ENCODE results near the gene LACTB.
A peak's percentile ranks its signal among the peaks of the same experiment; 100 is the strongest.

Gene LACTB

GRCh38 chr15:63145426-63145825, 23.8 kb downstream of the LACTB start:
- no peak for TF ChIP-seq FOXK2 (IDR thresholded peaks at IDR 0.05)
- TF ChIP-seq CTBP1 (IDR thresholded peaks at IDR 0.05; ENCODE audit: borderline replicate concordance): no peak
- TF ChIP-seq LEF1 (IDR thresholded peaks at IDR 0.05; ENCODE audit: borderline replicate concordance): no peak
- no peak for TF ChIP-seq PKNOX1 (IDR thresholded peaks at IDR 0.05)
- TF ChIP-seq SUZ12 (IDR thresholded peaks at IDR 0.05): no peak
- no peak for TF ChIP-seq FOXA1 (IDR thresholded peaks at IDR 0.05)
- TF ChIP-seq BHLHE40 (IDR thresholded peaks at IDR 0.05; ENCODE audit: borderline replicate concordance): no peak
- no peak for TF ChIP-seq FOXM1 (IDR thresholded peaks at IDR 0.05; ENCODE audit: borderline replicate concordance)
- TF ChIP-seq TARDBP (IDR thresholded peaks at IDR 0.05): no peak
- no peak for TF ChIP-seq ELF4 (IDR thresholded peaks at IDR 0.05)
- ChIA-PET POLR2A (no interaction called here), CTCF (no interaction called here)
- DNase-seq (ENCODE audit: extremely low spot score): no peak

- ChIA-PET POLR2A (interaction anchor here (1.0 kb wide), 1 partner anchor 10 kb away, joined by 5 read pairs; the partner anchor contains the start of gene RPS27L), CTCF (no interaction called here)
- TF ChIP-seq PKNOX1 (IDR thresholded peaks at IDR 0.05) (no peak), FOXA1 (IDR thresholded peaks at IDR 0.05) (no peak), TARDBP (IDR thresholded peaks at IDR 0.05) (no peak), LEF1 (IDR thresholded peaks at IDR 0.05; ENCODE audit: borderline replicate concordance) (no peak), FOXK2 (IDR thresholded peaks at IDR 0.05) (no peak), BHLHE40 (IDR thresholded peaks at IDR 0.05; ENCODE audit: borderline replicate concordance) (no peak)
- no peak for DNase-seq (ENCODE audit: extremely low spot score)
Measured at GRCh38 chr15:63146684-63147083, 25.0 kb downstream of the LACTB start.

GRCh38 chr15:63151665-63152064, 30.0 kb downstream of the LACTB start:
- no peak for DNase-seq (ENCODE audit: extremely low spot score)
- POLR2A ChIA-PET: no interaction called here
- TF ChIP-seq FOXA1 (IDR thresholded peaks at IDR 0.05): no peak
- no peak for TF ChIP-seq ARNT (IDR thresholded peaks at IDR 0.05)
- no peak for TF ChIP-seq FOXK2 (IDR thresholded peaks at IDR 0.05)
- no peak for TF ChIP-seq FOXM1 (IDR thresholded peaks at IDR 0.05; ENCODE audit: borderline replicate concordance)
- no peak for TF ChIP-seq CTBP1 (IDR thresholded peaks at IDR 0.05; ENCODE audit: borderline replicate concordance)
- no peak for TF ChIP-seq TARDBP (IDR thresholded peaks at IDR 0.05)
- no peak for TF ChIP-seq NFRKB (IDR thresholded peaks at IDR 0.05)
- TF ChIP-seq HDGF (IDR thresholded peaks at IDR 0.05; ENCODE audit: borderline replicate concordance): no peak
- TF ChIP-seq SP1 (IDR thresholded peaks at IDR 0.05): no peak
- TF ChIP-seq SUZ12 (IDR thresholded peaks at IDR 0.05): no peak
- no peak for TF ChIP-seq L3MBTL2 (conservative IDR thresholded peaks at IDR 0.05)
- TF ChIP-seq ELF4 (IDR thresholded peaks at IDR 0.05): no peak
- CTCF ChIA-PET: no interaction called here

GRCh38 chr15:63155486-63155885, 33.8 kb downstream of the LACTB start:
- TF ChIP-seq TARDBP (IDR thresholded peaks at IDR 0.05): no peak
- TF ChIP-seq BHLHE40 (IDR thresholded peaks at IDR 0.05; ENCODE audit: borderline replicate concordance): no peak
- TF ChIP-seq ELF4 (IDR thresholded peaks at IDR 0.05): no peak
- no peak for TF ChIP-seq SP1 (IDR thresholded peaks at IDR 0.05)
- no peak for TF ChIP-seq FOXA1 (IDR thresholded peaks at IDR 0.05)
- TF ChIP-seq CTBP1 (IDR thresholded peaks at IDR 0.05; ENCODE audit: borderline replicate concordance): no peak
- TF ChIP-seq ZNF384 (IDR thresholded peaks at IDR 0.05): no peak
- TF ChIP-seq FOXK2 (IDR thresholded peaks at IDR 0.05): no peak
- no peak for TF ChIP-seq NFRKB (IDR thresholded peaks at IDR 0.05)
- TF ChIP-seq L3MBTL2 (conservative IDR thresholded peaks at IDR 0.05): no peak
- TF ChIP-seq HDGF (IDR thresholded peaks at IDR 0.05; ENCODE audit: borderline replicate concordance): no peak
- no peak for TF ChIP-seq FOXM1 (IDR thresholded peaks at IDR 0.05; ENCODE audit: borderline replicate concordance)
- no peak for TF ChIP-seq ARNT (IDR thresholded peaks at IDR 0.05)
- no peak for TF ChIP-seq SUZ12 (IDR thresholded peaks at IDR 0.05)
- no peak for TF ChIP-seq LEF1 (IDR thresholded peaks at IDR 0.05; ENCODE audit: borderline replicate concordance)
- no peak for TF ChIP-seq PKNOX1 (IDR thresholded peaks at IDR 0.05)
- ChIA-PET POLR2A (no interaction called here), CTCF (no interaction called here)
- no peak for DNase-seq (ENCODE audit: extremely low spot score)

GRCh38 chr15:63156086-63156710, 34.5 kb downstream of the LACTB start:
- DNase-seq (ENCODE audit: extremely low spot score): no peak
- CTCF ChIA-PET: no interaction called here
- TF ChIP-seq NFRKB (IDR thresholded peaks at IDR 0.05): no peak
- no peak for TF ChIP-seq BHLHE40 (IDR thresholded peaks at IDR 0.05; ENCODE audit: borderline replicate concordance)
- no peak for TF ChIP-seq ZNF384 (IDR thresholded peaks at IDR 0.05)
- TF ChIP-seq TARDBP (IDR thresholded peaks at IDR 0.05): no peak
- TF ChIP-seq HDGF (IDR thresholded peaks at IDR 0.05; ENCODE audit: borderline replicate concordance): no peak
- no peak for TF ChIP-seq PKNOX1 (IDR thresholded peaks at IDR 0.05)
- TF ChIP-seq FOXK2 (IDR thresholded peaks at IDR 0.05): no peak
- no peak for TF ChIP-seq ELF4 (IDR thresholded peaks at IDR 0.05)
- no peak for TF ChIP-seq ARNT (IDR thresholded peaks at IDR 0.05)
- no peak for TF ChIP-seq SP1 (IDR thresholded peaks at IDR 0.05)
- POLR2A ChIA-PET: interaction anchor here (0.9 to 2.3 kb wide), 8 partner anchors 8 to 251 kb away, joined by 3 to 8 read pairs (median 5); partner anchors contain the start of gene APH1B

GRCh38 chr15:63156755-63157117, 35.1 kb downstream of the LACTB start:
- ChIA-PET POLR2A (interaction anchor here (0.8 to 2.3 kb wide), 14 partner anchors 9 to 251 kb away, joined by 3 to 8 read pairs (median 5); partner anchors contain the start of genes APH1B and RAB8B), CTCF (no interaction called here)
- no peak for TF ChIP-seq PKNOX1 (IDR thresholded peaks at IDR 0.05)
- no peak for TF ChIP-seq L3MBTL2 (conservative IDR thresholded peaks at IDR 0.05)
- TF ChIP-seq FOXM1 (IDR thresholded peaks at IDR 0.05; ENCODE audit: borderline replicate concordance): no peak
- no peak for TF ChIP-seq NFRKB (IDR thresholded peaks at IDR 0.05)
- TF ChIP-seq BHLHE40 (IDR thresholded peaks at IDR 0.05; ENCODE audit: borderline replicate concordance): no peak
- TF ChIP-seq CTBP1 (IDR thresholded peaks at IDR 0.05; ENCODE audit: borderline replicate concordance): no peak
- no peak for TF ChIP-seq TARDBP (IDR thresholded peaks at IDR 0.05)
- TF ChIP-seq FOXA1 (IDR thresholded peaks at IDR 0.05): no peak
- TF ChIP-seq ZNF384 (IDR thresholded peaks at IDR 0.05): no peak
- TF ChIP-seq SP1 (IDR thresholded peaks at IDR 0.05): no peak
- TF ChIP-seq LEF1 (IDR thresholded peaks at IDR 0.05; ENCODE audit: borderline replicate concordance): no peak
- no peak for TF ChIP-seq SUZ12 (IDR thresholded peaks at IDR 0.05)
- TF ChIP-seq ARNT (IDR thresholded peaks at IDR 0.05): no peak
- peak; percentile 14 for DNase-seq (ENCODE audit: extremely low spot score)
